AG10803 (cell line): ENCODE results near the gene NUDT4B.
"Not testable (repeated sequence)": the region's sequence is repeated elsewhere in the genome, so short reads cannot be mapped to it uniquely, and the experiment has no call there.

Source experiments
- DNase-seq: peaks from one replicate; pipeline ENCODE4 v3.0.0; 2010; ENCODE audit warnings: low read depth
- H3K4me3 ChIP-seq: 2 replicates; pipeline ENCODE4 v1.5.1; 2011; ENCODE audit warnings: mild to moderate bottlenecking, low read length, control low read depth

Gene NUDT4B

DNA sequence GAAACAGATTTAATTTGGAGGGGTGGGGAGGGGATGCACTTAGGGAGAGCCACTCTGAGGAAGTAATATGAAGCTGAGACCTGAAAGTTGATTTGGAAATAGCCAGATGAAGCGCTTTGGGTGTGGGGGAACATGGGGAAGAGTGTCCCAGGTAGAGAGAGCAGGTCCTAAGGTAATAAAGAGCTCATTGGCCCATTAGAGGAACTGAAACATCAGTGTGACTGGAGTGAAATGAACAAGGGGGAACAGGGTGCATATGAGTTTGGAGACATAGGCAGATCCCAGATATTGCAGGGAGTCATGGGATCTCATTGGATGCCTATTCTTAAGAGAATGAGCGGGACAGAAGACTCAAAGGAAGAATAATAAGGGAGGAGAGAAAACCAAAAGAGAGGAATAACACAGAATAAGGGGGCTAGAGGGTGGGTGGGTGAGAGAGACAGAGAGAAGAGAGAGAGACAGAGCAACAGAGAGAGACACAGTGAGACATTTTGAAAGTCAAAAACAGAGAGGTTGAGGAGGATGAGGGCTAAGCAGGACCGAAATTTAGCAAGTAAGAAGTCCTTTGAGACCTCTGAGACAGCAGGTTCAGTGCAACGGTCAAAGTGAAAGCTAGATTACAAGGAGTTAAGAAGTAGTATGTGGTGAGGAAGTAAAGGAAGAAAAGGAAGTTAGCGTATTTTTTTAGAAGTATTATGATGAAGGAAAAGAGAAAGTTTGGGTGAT is 14.8 kb upstream of the NUDT4B start:
- H3K4me3 ChIP-seq, DNase-seq: not testable (repeated sequence)

DNA sequence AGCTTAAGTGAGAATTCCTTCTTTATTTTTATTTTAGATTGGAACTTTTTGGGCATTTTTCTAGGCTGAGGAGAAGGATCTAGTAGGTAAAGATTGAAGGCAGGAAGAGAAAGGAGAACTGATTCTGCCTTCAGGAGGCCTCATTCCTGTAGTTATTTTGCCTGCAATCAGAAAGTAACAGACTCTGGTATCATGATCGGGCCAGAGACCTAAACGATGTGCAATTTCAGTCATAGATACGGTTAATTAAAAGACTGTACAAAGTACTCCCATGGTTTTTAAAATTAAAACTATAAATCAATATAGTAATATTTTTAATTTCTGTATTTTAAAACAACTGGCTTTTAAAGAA is 14.3 kb upstream of the NUDT4B start:
- not testable (repeated sequence) for H3K4me3 ChIP-seq, DNase-seq

DNA sequence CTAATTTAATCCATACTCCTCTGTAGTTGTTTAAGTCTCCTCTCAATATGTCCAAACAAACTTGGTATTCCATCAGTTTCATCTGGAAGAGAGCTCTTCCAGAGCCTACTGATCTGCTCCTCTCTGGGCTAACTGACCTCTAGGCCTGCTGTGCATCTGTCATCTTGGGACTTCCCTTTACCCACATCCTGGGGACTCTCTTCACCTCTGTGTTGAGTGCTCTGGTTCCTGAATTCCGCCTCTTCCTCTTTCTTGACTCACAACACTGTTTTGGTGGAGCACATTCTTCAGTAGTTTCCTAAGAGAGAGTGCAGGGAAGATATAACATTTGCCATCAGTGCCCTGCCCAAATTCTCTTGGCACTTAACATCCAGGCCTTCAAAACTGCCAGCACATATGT is 13.0 kb upstream of the NUDT4B start:
- not testable (repeated sequence) for H3K4me3 ChIP-seq, DNase-seq

DNA sequence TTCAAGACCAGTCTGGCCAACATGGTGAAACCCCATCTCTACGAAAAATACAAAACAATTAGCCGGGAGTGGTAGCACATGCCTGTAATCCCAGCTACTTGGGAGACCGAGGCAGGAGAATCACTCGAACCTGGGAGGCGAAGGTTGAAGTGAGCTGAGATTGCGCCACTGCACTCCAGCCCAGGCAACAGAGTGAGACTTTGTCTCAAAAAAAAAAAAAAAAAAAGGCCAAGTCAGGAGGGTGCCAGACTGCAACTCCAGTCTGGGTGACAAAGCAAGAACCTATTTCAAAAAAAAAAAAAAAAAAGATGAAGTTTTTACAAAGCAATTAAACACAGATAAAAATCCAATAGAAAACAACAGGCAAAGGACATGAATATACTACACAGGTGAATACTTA is 9.9 kb upstream of the NUDT4B start:
- not testable (repeated sequence) for H3K4me3 ChIP-seq, DNase-seq

DNA sequence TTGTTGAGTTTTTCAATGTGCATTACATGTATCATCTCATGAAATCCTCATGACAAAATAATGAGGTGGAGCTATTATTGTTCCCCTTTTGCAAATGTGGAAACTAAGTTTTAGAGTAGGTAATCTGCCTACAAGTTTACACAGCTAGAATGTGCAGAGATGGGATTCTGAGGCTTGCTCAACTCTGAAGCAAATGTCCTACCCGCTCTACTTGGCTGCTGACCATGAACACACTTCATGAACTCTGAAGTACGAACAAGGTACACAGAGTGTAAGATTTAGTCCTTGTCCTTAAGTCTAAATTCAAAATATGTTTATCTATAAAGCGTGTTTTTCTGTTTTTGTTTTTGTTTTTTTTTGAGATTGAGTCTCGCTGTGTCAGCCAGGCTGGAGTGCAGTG is 5.4 kb upstream of the NUDT4B start:
- not testable (repeated sequence) for DNase-seq, H3K4me3 ChIP-seq

DNA sequence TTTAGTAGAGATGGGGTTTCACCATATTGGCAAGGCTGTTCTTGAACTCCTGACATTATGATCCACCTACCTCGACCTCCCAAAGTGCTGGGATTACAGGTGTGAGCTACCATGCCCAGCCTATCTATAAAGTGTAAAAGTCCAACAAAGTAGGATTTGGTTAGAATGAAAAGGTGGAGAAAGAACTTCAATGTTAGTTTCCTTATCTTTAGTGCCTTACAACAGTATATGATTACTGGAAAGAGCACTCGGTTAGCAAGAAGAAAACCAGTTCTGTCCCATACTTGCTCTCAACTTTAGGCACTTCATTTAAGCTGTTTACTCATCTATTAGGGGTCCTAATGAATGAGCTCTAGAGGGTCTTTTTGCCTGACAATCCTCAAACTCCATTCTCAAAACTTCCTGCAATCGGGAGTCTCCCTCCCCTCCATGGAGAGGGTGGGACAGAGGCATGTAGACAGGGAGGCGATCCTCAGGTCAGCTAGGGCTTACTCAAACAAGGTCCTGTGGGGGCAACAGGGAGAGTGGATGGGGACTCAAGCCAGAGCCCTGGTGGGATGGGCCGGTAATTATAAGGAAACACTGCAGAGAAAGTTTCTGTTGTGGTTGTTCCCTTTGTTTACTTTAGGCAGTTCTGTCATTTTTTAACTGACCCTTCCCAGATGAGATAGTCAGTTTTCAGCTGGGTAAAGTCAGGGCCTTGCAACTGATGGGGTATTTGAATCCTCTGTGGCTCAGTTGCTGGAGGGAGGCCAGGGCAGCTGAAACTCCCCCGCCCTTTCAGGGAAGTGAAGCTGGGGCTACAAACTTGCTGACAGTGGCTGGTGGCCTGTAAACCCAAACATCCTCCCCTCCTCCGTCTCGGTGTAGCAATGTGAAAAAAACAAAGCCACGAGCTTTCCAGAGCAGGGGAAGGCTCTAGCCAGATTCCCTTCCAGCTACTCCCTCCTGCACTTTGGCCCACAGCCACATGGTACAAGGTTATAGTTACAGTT is 4.6 kb upstream of the NUDT4B start:
- H3K4me3 ChIP-seq: not testable (repeated sequence)

DNA sequence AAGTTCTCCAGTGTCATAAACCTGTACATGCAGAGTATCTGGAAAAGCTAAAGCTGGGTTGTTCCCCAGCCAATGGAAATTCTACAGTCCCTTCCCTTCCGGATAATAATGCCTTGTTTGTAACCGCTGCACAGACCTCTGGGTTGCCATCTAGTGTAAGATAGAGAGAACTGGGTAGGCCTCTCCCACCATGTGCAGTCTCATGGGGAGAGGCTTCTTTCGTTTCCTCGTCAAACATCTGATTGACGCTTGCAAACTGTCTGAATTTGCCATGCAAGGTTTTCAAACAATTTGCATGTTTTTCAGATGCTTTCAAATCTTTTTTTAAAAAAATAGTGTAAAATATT is 734 bp downstream of the NUDT4B start:
- not testable (repeated sequence) for DNase-seq, H3K4me3 ChIP-seq

More for the DNA sequence above, 4.6 kb upstream of the NUDT4B start:
- not testable (repeated sequence) for DNase-seq

DNA sequence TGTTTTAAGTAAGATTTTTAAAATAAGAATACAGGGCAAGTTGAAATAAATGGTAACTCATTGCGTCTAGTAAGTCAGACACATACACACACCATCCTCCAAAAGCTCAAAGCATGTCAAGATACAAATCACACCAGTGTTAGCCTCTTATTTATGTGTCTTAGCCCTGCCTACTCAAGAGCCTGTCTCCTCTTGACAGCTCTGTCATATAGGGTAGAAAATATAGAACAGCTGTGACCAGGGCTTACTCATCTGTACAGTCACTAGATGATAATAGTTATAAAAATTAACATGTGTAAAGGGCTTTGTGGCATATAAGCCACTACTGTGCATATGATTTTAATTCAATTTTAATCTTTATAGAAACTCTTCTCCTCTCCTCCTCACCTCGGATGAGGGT is 7.7 kb downstream of the NUDT4B start:
- not testable (repeated sequence) for DNase-seq, H3K4me3 ChIP-seq

DNA sequence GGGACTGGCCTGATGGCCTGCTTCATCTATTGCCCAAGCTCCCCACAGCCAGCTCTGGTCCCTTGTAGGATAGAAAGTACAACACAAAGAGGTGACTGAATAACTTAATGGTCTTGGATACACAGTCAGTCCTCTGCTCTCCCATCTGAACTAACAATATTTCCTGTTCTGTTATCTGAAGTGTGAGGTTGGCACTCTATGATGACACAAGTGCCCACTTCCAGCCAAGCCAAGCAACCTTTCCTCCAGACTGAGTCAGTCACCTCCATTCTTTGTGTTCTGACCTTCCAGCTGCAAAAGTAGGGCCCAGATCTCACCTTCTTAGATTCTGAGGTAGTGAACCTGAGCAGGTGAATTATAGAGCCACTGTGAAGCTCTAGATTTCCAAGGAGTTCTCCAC is 8.9 kb downstream of the NUDT4B start:
- DNase-seq: not testable (repeated sequence)

DNA sequence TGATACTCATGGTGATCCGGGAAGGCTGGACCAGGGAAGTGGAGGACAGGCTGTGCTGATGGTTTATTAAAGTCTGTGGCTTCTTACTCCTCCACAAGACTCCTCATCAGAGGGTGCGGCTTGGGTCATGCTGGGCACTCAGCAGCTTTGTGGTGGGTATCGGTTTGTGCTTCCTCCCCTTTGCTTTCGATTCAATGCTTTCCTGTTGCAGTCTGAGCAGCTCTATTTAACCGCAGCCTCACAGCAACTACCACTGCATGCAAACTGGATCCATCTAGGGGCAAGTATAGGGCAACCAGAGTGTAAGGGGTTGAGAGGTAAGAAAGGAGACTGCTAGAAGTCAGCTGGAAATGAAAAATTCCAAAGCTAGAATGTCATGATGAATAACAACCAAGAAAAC is 9.8 kb downstream of the NUDT4B start:
- DNase-seq, H3K4me3 ChIP-seq: not testable (repeated sequence)

More for the DNA sequence above, 8.9 kb downstream of the NUDT4B start:
- H3K4me3 ChIP-seq: not testable (repeated sequence)

DNA sequence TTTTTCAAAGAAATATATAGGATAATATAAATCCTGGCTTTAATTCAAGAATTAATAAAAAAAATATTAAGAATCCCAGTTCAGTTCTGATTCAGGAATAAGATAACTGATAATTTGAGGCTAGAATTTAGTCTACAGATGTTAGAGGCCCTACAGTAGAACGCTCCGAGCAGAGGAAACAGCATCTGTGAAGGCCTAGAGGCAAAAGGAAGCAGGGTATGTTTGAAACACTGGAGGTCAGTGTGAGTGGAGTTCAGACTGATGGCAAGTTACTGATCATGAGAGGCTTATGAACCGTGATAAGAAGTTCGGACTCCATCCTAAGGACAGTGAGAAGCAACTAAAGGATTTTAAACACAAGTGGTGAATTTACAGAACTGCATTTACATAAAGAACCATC is 10.4 kb downstream of the NUDT4B start:
- not testable (repeated sequence) for DNase-seq, H3K4me3 ChIP-seq

DNA sequence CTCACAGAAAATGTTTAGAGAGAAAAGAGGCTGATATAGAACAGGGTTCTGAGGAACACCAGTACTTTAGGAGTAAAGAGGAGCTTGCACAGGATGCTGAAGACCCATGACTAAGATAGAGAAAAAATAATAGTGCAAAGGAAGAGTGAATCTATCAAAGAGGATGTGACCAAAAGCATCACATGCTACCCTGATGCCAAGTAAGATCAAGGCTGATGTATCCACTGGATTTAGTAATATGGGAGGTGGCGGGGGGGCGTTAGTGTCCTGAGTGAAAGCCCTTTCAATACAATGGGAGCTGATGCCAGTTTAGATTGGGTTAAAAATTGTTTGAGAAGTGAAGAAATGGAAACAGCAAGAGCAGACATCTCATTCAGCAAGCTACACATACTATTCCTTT is 11.2 kb downstream of the NUDT4B start:
- not testable (repeated sequence) for DNase-seq, H3K4me3 ChIP-seq

DNA sequence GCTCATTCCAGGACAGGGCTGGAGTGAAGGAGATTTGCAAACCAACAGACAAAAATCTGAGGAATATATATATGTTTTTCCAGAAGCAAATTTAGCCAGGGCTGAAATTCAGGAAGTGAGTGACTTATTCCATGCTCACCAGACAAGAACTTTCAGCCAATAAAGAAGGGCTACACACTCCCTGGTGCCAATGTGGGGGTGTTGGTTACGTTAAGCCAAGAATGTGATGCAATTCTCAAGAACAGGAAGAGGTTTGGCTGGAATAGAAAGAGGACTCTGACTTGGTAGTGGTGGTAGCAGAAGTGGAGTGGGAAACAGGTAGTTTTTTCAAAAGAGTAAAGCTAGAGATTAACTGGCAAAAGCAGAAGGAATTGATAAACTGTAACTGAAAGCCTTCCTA is 11.6 kb downstream of the NUDT4B start:
- DNase-seq, H3K4me3 ChIP-seq: not testable (repeated sequence)

DNA sequence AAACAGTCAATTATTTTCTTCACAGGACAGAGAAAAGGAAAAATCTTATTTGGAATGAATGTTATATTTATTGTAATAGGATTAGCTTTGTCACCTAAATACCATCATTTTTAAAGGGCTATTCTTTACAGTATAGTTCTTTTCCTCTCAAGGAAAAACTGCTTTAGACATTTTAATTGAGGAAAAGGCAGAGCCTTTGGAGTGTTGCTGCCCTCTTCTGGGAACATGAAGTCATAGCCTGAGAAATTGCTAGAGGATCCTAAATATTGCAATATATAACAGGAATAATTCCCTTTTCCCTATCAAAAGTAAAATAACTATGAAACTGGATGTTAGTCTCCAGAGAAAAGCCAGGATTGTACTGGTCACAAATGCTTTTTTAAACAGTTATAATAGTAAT is 12.8 kb downstream of the NUDT4B start:
- DNase-seq, H3K4me3 ChIP-seq: not testable (repeated sequence)

DNA sequence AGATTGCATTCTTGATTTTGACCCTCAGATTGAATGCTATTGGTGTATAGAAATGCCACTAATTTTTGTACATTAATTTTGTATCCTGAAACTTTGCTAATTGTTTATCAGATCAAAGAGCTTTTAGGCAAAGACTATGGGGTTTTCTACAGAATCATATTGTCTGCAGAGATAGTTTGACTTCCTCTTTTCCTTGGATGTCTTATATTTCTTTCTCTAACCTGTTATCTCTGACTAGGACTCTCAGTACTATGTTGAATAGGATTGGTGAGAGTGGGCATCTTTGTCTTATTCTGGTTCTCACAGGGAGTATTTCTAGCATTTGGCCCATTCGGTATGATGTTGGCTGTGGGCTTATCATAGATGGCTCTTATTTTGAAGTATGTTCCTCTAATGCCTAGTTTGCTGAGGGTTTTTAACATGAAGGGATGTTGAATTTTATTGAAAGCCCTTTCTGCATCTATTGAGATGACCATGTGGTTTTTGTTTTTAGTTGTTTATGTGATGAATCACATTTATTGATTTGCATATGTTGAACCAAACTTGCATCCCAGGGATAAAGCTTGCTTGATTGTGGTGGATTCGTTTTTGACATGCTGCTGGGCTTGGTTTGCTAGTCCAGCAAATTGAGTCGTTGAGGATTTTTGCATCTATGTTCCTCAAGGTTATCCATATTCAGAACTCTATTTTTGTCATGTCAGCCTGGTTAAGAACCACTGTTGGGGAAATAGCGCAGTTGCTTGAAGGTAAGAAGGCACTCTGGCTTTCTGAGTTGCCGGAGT is 16.9 kb downstream of the NUDT4B start:
- not testable (repeated sequence) for DNase-seq, H3K4me3 ChIP-seq

DNA sequence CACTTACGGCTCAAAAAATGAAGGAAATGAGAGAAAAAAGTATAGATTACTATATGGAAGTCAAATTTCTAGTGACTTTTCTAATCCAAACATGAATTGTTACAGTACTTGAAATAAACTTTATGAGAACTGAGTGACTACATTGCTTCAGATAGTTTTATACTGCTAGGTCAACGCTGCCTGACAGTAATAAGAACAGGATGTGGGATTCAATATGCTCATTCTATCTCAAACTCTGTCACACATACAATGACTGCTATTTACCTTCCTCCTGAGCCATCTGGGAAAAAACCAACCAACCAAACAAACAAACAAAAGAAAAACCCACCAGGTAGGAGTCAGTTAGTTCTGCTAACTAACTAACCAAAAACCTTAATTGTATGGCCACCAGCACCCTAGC is 20.0 kb downstream of the NUDT4B start:
- H3K4me3 ChIP-seq, DNase-seq: not testable (repeated sequence)

DNA sequence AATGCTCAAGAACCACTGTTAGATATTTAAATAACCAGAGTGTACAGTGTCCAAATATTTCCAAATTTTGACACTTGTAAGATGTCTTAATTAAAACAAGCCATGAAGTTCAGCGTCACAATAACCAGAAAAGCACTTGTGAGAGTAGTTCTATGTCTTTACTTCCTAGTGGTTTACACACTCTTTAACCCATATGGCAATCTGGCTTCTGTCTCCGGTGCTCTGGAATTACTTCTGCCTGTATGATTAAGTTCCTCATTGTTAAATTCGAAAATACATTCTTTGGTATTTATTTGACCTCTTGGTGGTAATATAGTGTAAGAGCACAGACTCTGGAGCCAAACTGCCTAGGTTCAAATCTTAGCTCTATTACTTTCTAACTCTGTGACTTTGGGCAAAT is 20.9 kb downstream of the NUDT4B start:
- not testable (repeated sequence) for H3K4me3 ChIP-seq, DNase-seq

DNA sequence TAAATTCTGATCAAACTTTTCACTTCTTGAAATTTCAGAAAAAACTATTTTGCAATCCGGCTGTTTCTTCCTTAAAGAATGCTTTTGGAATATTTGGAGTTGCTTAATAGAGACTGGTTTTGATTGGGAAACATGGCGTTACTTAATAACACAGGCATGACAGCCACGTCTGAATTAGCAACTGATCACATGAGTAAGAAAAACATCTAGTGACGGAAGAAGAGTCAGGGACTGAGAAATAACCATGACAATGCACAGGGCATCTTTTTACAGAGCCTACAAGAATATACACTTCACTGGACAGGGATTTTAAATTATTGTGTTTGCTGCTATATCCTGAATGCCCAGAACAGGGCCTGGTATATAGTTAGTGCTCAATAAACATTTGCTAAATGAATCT is 25.1 kb downstream of the NUDT4B start:
- DNase-seq, H3K4me3 ChIP-seq: not testable (repeated sequence)

DNA sequence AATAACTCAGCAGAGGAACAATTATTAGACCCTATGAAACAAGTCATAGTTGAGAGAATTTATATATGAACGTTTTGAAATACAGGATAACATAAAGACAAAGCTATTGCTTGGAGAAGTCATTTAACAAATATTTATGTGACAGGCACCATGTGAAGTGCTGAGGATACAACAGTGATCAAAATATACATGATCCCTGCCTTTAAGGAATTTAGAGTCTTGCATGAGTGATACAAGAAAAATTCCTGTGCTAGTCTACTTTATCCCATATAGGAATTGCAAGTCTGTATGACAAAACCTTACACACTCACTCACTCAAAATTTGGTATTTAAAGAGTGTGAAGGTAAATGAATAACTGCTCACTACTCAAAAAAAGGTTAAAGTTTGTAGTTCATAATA is 25.5 kb downstream of the NUDT4B start:
- not testable (repeated sequence) for H3K4me3 ChIP-seq, DNase-seq

DNA sequence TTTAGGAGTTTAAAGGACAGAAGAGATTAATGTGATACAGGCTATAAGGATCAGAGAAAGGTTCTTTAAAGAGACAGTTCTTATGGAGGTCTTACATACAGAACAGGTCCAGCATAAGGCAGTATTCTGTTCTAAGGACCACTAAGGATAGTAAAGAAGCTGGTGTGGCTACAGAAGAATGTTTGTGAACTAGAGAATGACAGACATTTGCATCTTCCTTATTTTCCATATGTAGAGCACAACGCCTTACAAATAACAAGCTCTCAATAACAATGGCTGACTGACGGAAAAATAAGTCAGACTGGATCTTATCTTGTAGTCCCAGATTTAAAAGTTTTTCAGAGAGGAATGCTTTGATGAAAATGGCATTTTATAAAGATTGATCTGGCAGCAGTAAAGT is 26.7 kb downstream of the NUDT4B start:
- DNase-seq, H3K4me3 ChIP-seq: not testable (repeated sequence)
